Measurements from ENCODE around the gene MOSPD2. TPM values are rescaled to one million over a fixed set of nuclear protein-coding genes. Genes with fewer than 3 reads are reported as not detected.

Gene MOSPD2
- total RNA-seq, 1 experiment from 2014 or later, result 6.4 TPM

- no peak overlapping the region for H4K5ac ChIP-seq (ENCODE audit: insufficient read length, low read depth, low read length)
- no peaks in the 10 kb centered on the region for H4K20me1 ChIP-seq (ENCODE audit: control insufficient read depth, insufficient read depth, insufficient read length)
- H3K9ac ChIP-seq (ENCODE audit: extremely low read depth, insufficient read length, low read length), result no peak overlapping the region
- no peak overlapping the region for H2BK20ac ChIP-seq (ENCODE audit: low read depth, low read length, poor library complexity, severe bottlenecking)
- peaks cover 2% of the 10 kb centered on the region for H3K79me1 ChIP-seq (ENCODE audit: insufficient read depth, low read depth, low read length, poor library complexity, severe bottlenecking)
- H2BK5ac ChIP-seq (ENCODE audit: insufficient read length, low read length), result no peak overlapping the region
- H3K4me2 ChIP-seq (ENCODE audit: insufficient read depth, insufficient read length, low read length), result no peak overlapping the region
- Mint-ChIP-seq H3K4me1 (peaks cover 2 to 5% of the 10 kb centered on the region in 2 experiments; a peak in 3 of 4 replicates), H3K4me3 (no peak overlapping the region), H3K36me3 (ENCODE audit: insufficient read depth in 1 of 3, low read depth in 3 of 3) (peaks cover 6 to 10% (median 8%) of the 10 kb centered on the region in 3 experiments), H3K27me3 (ENCODE audit: low read depth) (no peaks in the 10 kb centered on the region), H3K9me3 (peaks cover 57 to 61% of the 10 kb centered on the region in 2 experiments), H3K27ac (no peak overlapping the region; a peak in 1 of 7 replicates)
- H2BK15ac ChIP-seq (ENCODE audit: low read depth, low read length), result no peak overlapping the region
- H3K9me3 ChIP-seq (ENCODE audit: control insufficient read depth, low read depth, low read length), result no peaks in the 10 kb centered on the region
- no peak overlapping the region for H3K27ac ChIP-seq (ENCODE audit: insufficient read length, low read depth, low read length)
- H2AK5ac ChIP-seq (ENCODE audit: insufficient read length, low read length), result no peak overlapping the region
- H3K14ac ChIP-seq (ENCODE audit: insufficient read depth, low read length), result no peak overlapping the region
- no peak overlapping the region for H3K18ac ChIP-seq (ENCODE audit: insufficient read length, low read depth, low read length)
- TF ChIP-seq, protein P1, sequence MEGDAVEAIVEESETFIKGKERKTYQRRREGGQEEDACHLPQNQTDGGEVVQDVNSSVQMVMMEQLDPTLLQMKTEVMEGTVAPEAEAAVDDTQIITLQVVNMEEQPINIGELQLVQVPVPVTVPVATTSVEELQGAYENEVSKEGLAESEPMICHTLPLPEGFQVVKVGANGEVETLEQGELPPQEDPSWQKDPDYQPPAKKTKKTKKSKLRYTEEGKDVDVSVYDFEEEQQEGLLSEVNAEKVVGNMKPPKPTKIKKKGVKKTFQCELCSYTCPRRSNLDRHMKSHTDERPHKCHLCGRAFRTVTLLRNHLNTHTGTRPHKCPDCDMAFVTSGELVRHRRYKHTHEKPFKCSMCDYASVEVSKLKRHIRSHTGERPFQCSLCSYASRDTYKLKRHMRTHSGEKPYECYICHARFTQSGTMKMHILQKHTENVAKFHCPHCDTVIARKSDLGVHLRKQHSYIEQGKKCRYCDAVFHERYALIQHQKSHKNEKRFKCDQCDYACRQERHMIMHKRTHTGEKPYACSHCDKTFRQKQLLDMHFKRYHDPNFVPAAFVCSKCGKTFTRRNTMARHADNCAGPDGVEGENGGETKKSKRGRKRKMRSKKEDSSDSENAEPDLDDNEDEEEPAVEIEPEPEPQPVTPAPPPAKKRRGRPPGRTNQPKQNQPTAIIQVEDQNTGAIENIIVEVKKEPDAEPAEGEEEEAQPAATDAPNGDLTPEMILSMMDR (conservative IDR thresholded peaks at IDR 0.05), result no peak
- no peak overlapping the region for H2AFZ ChIP-seq (ENCODE audit: low read length)
- no peak overlapping the region for H3K56ac ChIP-seq (ENCODE audit: insufficient read length, low read depth, low read length)
- H2BK120ac ChIP-seq (ENCODE audit: low read depth, low read length, poor library complexity, severe bottlenecking), result no peak overlapping the region
- H4K91ac ChIP-seq (ENCODE audit: insufficient read length, low read depth, low read length), result no peak overlapping the region
- no peak overlapping the region for H3K23ac ChIP-seq (ENCODE audit: insufficient read length, low read depth, low read length)
- no peaks in the 10 kb centered on the region for H3K27me3 ChIP-seq (ENCODE audit: insufficient read depth, low read length)
- DNase-seq, result no peak
- no peak overlapping the region for H3T11ph ChIP-seq (ENCODE audit: low read length)
- no peak overlapping the region for H2BK12ac ChIP-seq (ENCODE audit: insufficient read length, low read depth, low read length)
- H3K4me1 ChIP-seq (ENCODE audit: insufficient read depth, low read length), result no peaks in the 10 kb centered on the region
- peaks cover 2% of the 10 kb centered on the region; the same call in 1 of the 2 replicates for H3K79me2 ChIP-seq (ENCODE audit: insufficient read depth, low read length)
- peaks cover 5% of the 10 kb centered on the region for H3K23me2 ChIP-seq (ENCODE audit: insufficient read length, low read depth, low read length, poor library complexity, severe bottlenecking)
- no peak overlapping the region for H4K8ac ChIP-seq (replicated peaks; ENCODE audit: insufficient read length, low read depth, low read length)
- no peak overlapping the region for H3K4ac ChIP-seq (ENCODE audit: low read depth, low read length)
- WGBS (ENCODE audit: extremely low coverage, insufficient read length, low lambda C conversion rate), result no CpG with 5 or more reads among the region's 7 CpGs
These were observed 2.4 kb downstream of the MOSPD2 start for GRCh38 chrX:14875624-14876023.

Measured in H9 (cell line).